ENCODE results near the gene NTF3.

Gene NTF3

DNA sequence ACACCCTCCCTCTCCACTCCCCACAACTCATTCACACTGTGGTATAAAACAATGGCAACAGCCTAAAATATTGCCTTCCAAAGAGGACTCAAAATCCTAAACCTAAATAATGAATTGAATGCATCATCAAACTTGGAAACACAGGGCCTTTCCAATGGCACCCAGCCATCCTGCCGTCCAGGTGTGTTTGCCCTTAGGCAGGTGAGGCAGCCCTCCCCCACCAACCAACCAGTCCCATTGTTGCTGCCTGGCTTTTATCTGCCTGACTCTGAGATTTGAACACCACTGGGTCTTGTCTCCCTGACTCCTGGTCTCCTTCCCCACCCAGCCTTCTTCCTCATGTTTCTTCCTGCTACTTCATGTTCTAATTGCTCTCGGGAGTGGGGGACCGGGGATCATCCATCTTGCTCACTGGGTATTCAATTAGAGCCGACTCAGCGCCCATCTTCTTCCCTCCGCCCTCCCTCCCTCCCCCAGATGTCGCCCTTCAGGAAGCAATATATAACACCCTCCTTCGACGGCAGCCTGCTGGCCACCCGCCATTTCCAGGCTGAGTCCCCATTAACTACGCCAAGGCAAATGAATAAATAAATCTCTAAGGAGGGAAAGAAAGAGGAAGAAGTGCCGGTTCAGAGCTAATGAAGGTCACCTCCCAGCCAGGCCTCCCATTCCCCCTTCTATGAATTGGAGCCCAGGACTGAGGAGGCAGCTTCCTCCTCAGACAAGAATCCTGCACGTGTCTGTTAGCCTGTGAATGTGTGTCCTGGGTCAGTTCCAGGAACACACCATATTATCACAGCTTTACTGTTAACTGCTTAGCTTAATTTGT is 36.3 kb upstream of the NTF3 start:
- no peak for TF ChIP-seq CTCF (IDR thresholded peaks at IDR 0.05; ENCODE audit: control insufficient read depth, insufficient read depth, low read depth, low read length, missing control alignments)
- DNase-seq (ENCODE audit: low read depth), result no peak
- H3K4me3 ChIP-seq (ENCODE audit: control insufficient read depth, low read depth, low read length), result no peak overlapping the region

DNA sequence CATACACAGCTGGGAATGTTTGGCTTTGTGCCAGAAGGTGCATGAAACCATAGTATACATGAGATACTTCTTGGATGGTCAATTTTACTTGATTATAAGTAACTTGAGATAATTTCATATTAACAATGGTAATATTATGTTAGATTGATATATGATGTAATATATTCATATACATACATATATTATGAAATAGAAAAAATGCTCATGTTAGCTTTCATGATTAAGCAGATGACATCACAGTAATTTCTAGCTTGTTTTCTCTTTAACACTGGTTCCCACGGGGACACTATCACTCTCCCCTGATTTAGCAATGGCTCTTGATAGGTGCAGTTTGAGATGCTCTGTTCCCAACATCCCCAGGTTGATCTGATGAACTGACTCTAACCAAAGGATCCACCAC is 35.4 kb upstream of the NTF3 start:
- DNase-seq (ENCODE audit: low read depth), result no peak
- no peak overlapping the region for H3K4me3 ChIP-seq (ENCODE audit: control insufficient read depth, low read depth, low read length)
- no peak for TF ChIP-seq CTCF (IDR thresholded peaks at IDR 0.05; ENCODE audit: control insufficient read depth, insufficient read depth, low read depth, low read length, missing control alignments)

- no peak overlapping the region for H3K4me3 ChIP-seq (ENCODE audit: control insufficient read depth, low read depth, low read length)
- no peak for DNase-seq (ENCODE audit: low read depth)
- no peak for TF ChIP-seq CTCF (IDR thresholded peaks at IDR 0.05; ENCODE audit: control insufficient read depth, insufficient read depth, low read depth, low read length, missing control alignments)
These were observed 32.6 kb upstream of the NTF3 start for GRCh38 chr12:5399266-5399665.

GRCh38 chr12:5402009-5402935 is 29.6 kb upstream of the NTF3 start:
- H3K4me3 ChIP-seq (ENCODE audit: control insufficient read depth, low read depth, low read length), result no peak overlapping the region
- no peak for DNase-seq (ENCODE audit: low read depth)
- TF ChIP-seq CTCF (IDR thresholded peaks at IDR 0.05; ENCODE audit: control insufficient read depth, insufficient read depth, low read depth, low read length, missing control alignments), result no peak

DNA sequence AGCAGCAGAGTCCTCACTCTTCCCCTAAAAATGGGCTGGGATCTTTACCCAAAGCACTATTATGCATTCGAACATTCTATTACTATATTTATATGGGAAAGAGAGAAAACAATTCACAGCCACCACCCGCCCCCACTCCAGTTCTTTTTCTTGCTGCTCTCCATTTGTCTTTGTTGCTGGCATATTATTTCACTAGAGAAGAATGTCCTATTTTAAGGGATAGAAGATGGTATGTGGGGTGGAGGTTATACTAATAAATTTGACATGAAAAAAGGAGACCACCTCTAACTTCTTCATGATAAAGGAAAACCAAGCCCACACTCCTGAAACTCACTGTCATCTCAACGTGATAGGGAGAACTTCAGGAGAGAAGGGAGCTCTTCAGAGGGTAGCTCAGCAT is 28.5 kb upstream of the NTF3 start:
- no peak for TF ChIP-seq CTCF (IDR thresholded peaks at IDR 0.05; ENCODE audit: control insufficient read depth, insufficient read depth, low read depth, low read length, missing control alignments)
- H3K4me3 ChIP-seq (ENCODE audit: control insufficient read depth, low read depth, low read length), result no peak overlapping the region

DNA sequence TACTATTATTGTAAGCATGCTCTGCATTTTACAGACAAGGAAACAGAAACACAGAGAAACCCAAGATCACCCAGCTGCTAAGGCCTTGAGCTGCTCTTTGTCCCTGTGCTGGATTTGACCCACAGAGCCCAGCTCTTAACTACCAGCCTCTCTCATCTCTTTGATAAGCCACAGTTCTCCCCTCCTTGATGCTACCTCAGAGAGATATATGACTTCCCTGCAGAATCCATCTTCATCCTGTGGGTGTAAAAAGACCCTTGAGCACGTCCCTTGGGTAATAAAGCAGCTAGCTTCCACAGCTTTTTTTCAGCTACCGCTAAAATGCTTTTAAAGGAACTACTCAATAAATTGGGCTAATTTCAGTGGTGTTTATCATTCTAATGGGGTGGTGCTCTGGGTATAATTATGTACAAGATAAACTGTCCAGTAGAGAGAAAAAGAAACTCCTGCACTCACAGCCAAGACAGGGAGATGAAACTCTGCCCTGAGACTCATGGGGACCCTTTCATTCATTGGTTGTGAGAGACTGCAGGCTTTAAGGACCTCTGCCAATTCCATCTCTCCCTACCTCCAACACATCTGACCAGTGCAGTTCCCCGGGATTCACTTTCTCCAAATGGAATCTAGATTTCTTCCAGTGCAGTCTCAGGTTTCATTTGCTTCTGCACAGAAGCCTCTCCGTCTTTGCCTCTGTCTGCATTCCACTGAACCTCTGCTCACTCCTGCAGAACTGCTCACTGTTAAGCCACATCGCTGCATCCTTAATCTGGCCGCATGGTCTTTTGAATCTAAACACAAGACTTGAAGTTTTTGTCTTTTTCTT is 24.7 kb upstream of the NTF3 start:
- DNase-seq (ENCODE audit: low read depth), result no peak
- no peak for TF ChIP-seq CTCF (IDR thresholded peaks at IDR 0.05; ENCODE audit: control insufficient read depth, insufficient read depth, low read depth, low read length, missing control alignments)
- H3K4me3 ChIP-seq (ENCODE audit: control insufficient read depth, low read depth, low read length), result no peak overlapping the region

More for the DNA sequence above, 28.5 kb upstream of the NTF3 start:
- DNase-seq (ENCODE audit: low read depth), result no peak
